Osteoblast (primary cell): ENCODE data around the gene DNMT1. TPM values are rescaled to one million over a fixed set of nuclear protein-coding genes. Genes with fewer than 3 reads are reported as not detected.

Experiments
- DNase-seq: peaks from one replicate; pipeline ENCODE4 v3.0.0; 2011; ENCODE audit warnings: low spot score, mixed read lengths; ENCODE audit not compliant: insufficient read length; ENCODE audit errors: missing footprints
- H2AFZ ChIP-seq: 2 replicates; pipeline ENCODE4 v1.6.0; 2011; ENCODE audit warnings: mild to moderate bottlenecking, low read length
- H3K27ac ChIP-seq: 2 replicates; pipeline ENCODE4 v1.5.1; 2011; ENCODE audit warnings: mild to moderate bottlenecking, low read depth, low read length, moderate library complexity
- H3K27me3 ChIP-seq: 2 replicates; pipeline ENCODE4 v1.6.0; 2012; ENCODE audit warnings: mild to moderate bottlenecking, control low read depth, inconsistent platforms, low read length, moderate library complexity; ENCODE audit not compliant: insufficient read depth
- H3K36me3 ChIP-seq: 2 replicates; pipeline ENCODE4 v1.5.1; 2011; ENCODE audit warnings: mild to moderate bottlenecking, low read length, control low read depth, moderate library complexity; ENCODE audit not compliant: insufficient read depth
- H3K4me1 ChIP-seq: 2 replicates; pipeline ENCODE4 v1.5.1; 2011; ENCODE audit warnings: mild to moderate bottlenecking, low read length, control low read depth, moderate library complexity; ENCODE audit not compliant: insufficient read depth
- H3K4me2 ChIP-seq: 2 replicates; pipeline ENCODE4 v1.6.0; 2011; ENCODE audit warnings: mild to moderate bottlenecking, low read length; ENCODE audit not compliant: insufficient read depth
- H3K4me3 ChIP-seq: fragments of 200-600 bp; sonication (generic); 3 replicates; pipeline ENCODE4 v1.5.1; 2012; ENCODE audit warnings: mild to moderate bottlenecking, low read length, inconsistent platforms; ENCODE audit not compliant: insufficient read depth
- H3K79me2 ChIP-seq: 2 replicates; pipeline ENCODE4 v1.6.0; 2012; ENCODE audit warnings: mild to moderate bottlenecking, low read length, control low read depth, inconsistent platforms; ENCODE audit not compliant: insufficient read depth
- H3K9me3 ChIP-seq: 2 replicates; pipeline ENCODE4 v1.5.1; 2011; ENCODE audit warnings: low read depth, low read length, control low read depth
- H4K20me1 ChIP-seq: 2 replicates; pipeline ENCODE4 v1.6.0; 2012; ENCODE audit warnings: mild to moderate bottlenecking, low read length, control low read depth; ENCODE audit not compliant: insufficient read depth
- CTCF ChIP-seq: IDR thresholded peaks from 2 replicates; pipeline ENCODE4 v1.5.1; 2011; ENCODE audit warnings: mild to moderate bottlenecking, low read depth, low read length, moderate library complexity; ENCODE audit errors: extremely low read depth
- total RNA-seq: library from RNA; depleted of rRNA; stranded (reverse); fragments of >200 nt; gene quantifications from 2 replicates; pipeline ENCODE4 v1.2.3, GENCODE V29; 2012

DNMT1 gene
- total RNA-seq, 1 donor, result 33.7 TPM

- Histone ChIP-seq H3K27ac (peak overlapping the region; percentile 8), H4K20me1 (peaks cover 4% of the 10 kb centered on the region), H3K36me3 (peaks cover 9% of the 10 kb centered on the region), H3K4me1 (peaks cover 3% of the 10 kb centered on the region), H3K4me3 (peak overlapping the region; percentile 98), H3K9me3 (no peaks in the 10 kb centered on the region), H3K79me2 (no peaks in the 10 kb centered on the region), H2AFZ (no peak overlapping the region), H3K27me3 (no peaks in the 10 kb centered on the region), H3K4me2 (peak overlapping the region; percentile 87)
- no peak for TF ChIP-seq CTCF
- DNase-seq, result peak; percentile 69
Measured at GRCh38 chr19:10087296-10088061, 107.3 kb downstream of the DNMT1 start.

- Histone ChIP-seq H2AFZ (peak overlapping the region; percentile 89), H3K4me1 (peaks cover 3% of the 10 kb centered on the region), H3K79me2 (no peaks in the 10 kb centered on the region), H3K27me3 (no peaks in the 10 kb centered on the region), H4K20me1 (peaks cover 4% of the 10 kb centered on the region), H3K9me3 (no peaks in the 10 kb centered on the region), H3K4me2 (peak overlapping the region; percentile 87), H3K27ac (peak overlapping the region; percentile 70), H3K4me3 (peak overlapping the region; percentile 98), H3K36me3 (peaks cover 3% of the 10 kb centered on the region)
- TF ChIP-seq CTCF, result no peak
- peak; percentile 85 for DNase-seq
Measured at GRCh38 chr19:10086591-10087192, 108.1 kb downstream of the DNMT1 start.

- Histone ChIP-seq H2AFZ (peak within 1 kb of the TSS; percentile 89), H4K20me1 (peaks cover 4% of the 10 kb centered on the region), H3K27me3 (no peaks in the 10 kb centered on the region), H3K4me2 (peak within 1 kb of the TSS; percentile 87), H3K79me2 (no peaks in the 10 kb centered on the region), H3K36me3 (no peaks in the 10 kb centered on the region), H3K9me3 (no peaks in the 10 kb centered on the region), H3K4me3 (peak within 1 kb of the TSS; percentile 98), H3K27ac (peak within 1 kb of the TSS; percentile 70), H3K4me1 (peaks cover 3% of the 10 kb centered on the region)
- no peak for TF ChIP-seq CTCF
- peak; percentile 98 for DNase-seq
Measured at GRCh38 chr19:10085641-10086590, 108.8 kb downstream of the DNMT1 start, which contains the start of gene SHFL. TSS of gene SHFL (plus strand) at chr19:10086317. CDS start at chr19:10086428, 111 bp downstream.
